ENCODE measurements around the gene ESR2. TPM values are rescaled to one million over a fixed set of nuclear protein-coding genes. Genes with fewer than 3 reads are reported as not detected.
"Not testable (repeated sequence)": the region's sequence is repeated elsewhere in the genome, so short reads cannot be mapped to it uniquely, and the experiment has no call there.

The ESR2 gene
- total RNA-seq, 8 experiments from 2014 or later: 0.31 to 2.1 (median 1.3) TPM

- WGBS, 10 experiments: 67 to 100% (median 89%) methylated on average over 1 to 2 of the region's 2 CpGs; no CpG with 5 or more reads in 3 of the 10 experiments
- Histone ChIP-seq H3K27ac (no peak overlapping the region), H3K4me1 (replicated peaks in 1 of 2) (peaks cover 0 to 4% of the 10 kb centered on the region in 2 donors), H3K4me3 (no peak overlapping the region)
- in situ Hi-C loops (cut with MboI; ENCODE audit: low pct_unique_long_range_greater_than_20kb in 2 of 9, low sequenced_read_pairs in 9 of 9, unreplicated experiment in 9 of 9): no loop called here
- ATAC-seq (replicated peaks in 6 of 8): peak in 4 of 8 experiments; percentile 36 to 88 (median 80)
Observed at GRCh38 chr14:64125270-64125669, 168.9 kb downstream of the ESR2 start.

- WGBS, 10 experiments: 75 to 100% (median 97%) methylated on average over 1 to 4 of the region's 5 CpGs; no CpG with 5 or more reads in 3 of the 10 experiments
- in situ Hi-C loops (cut with MboI; ENCODE audit: low pct_unique_long_range_greater_than_20kb in 2 of 9, low sequenced_read_pairs in 9 of 9, unreplicated experiment in 9 of 9): no loop called here
- ATAC-seq (replicated peaks in 6 of 8): no peak
- Histone ChIP-seq H3K4me3 (no peak overlapping the region), H3K27ac (no peak overlapping the region), H3K4me1 (replicated peaks in 1 of 2) (peaks cover 0 to 4% of the 10 kb centered on the region in 2 donors)
Observed at GRCh38 chr14:64123241-64123822, 170.8 kb downstream of the ESR2 start.

- in situ Hi-C loops (cut with MboI; ENCODE audit: low pct_unique_long_range_greater_than_20kb in 2 of 9, low sequenced_read_pairs in 9 of 9, unreplicated experiment in 9 of 9): no loop called here
- H3K4me1 ChIP-seq (replicated peaks in 1 of 2): peaks cover 0 to 1% of the 10 kb centered on the region in 2 donors
- H3K4me3 ChIP-seq: no peak overlapping the region
- no peak overlapping the region for H3K27ac ChIP-seq
- ATAC-seq (replicated peaks in 6 of 8): peak in 1 of 8 experiments; percentile 67
Observed at GRCh38 chr14:64119980-64120379, 174.2 kb downstream of the ESR2 start.

GRCh38 chr14:64119500-64119899 is 174.7 kb downstream of the ESR2 start:
- H3K27ac ChIP-seq: no peak overlapping the region
- H3K4me1 ChIP-seq (replicated peaks in 1 of 2): peaks cover 0 to under 1% of the 10 kb centered on the region in 2 donors
- 83 to 100% (median 100%) methylated on average over 1 to 2 of the region's 2 CpGs; no CpG with 5 or more reads in 1 of the 10 experiments for WGBS, 10 experiments
- in situ Hi-C loops (cut with MboI; ENCODE audit: low pct_unique_long_range_greater_than_20kb in 2 of 9, low sequenced_read_pairs in 9 of 9, unreplicated experiment in 9 of 9): no loop called here
- H3K4me3 ChIP-seq: no peak overlapping the region
- ATAC-seq (replicated peaks in 6 of 8): peak in 1 of 8 experiments; percentile 8

GRCh38 chr14:64118892-64119291 is 175.3 kb downstream of the ESR2 start:
- H3K4me3 ChIP-seq: no peak overlapping the region
- H3K4me1 ChIP-seq (replicated peaks in 1 of 2): peaks cover 0 to 6% of the 10 kb centered on the region in 2 donors
- H3K27ac ChIP-seq: no peak overlapping the region
- in situ Hi-C loops (cut with MboI; ENCODE audit: low pct_unique_long_range_greater_than_20kb in 2 of 9, low sequenced_read_pairs in 9 of 9, unreplicated experiment in 9 of 9): no loop called here
- ATAC-seq (replicated peaks in 6 of 8): no peak
- WGBS, 10 experiments: 90 to 100% (median 100%) methylated on average over 1 to 2 of the region's 2 CpGs; no CpG with 5 or more reads in 4 of the 10 experiments

- in situ Hi-C loops (cut with MboI; ENCODE audit: low pct_unique_long_range_greater_than_20kb in 2 of 9, low sequenced_read_pairs in 9 of 9, unreplicated experiment in 9 of 9); ATAC-seq (replicated peaks in 6 of 8); H3K4me1 ChIP-seq (replicated peaks in 1 of 2); H3K4me3 ChIP-seq; H3K27ac ChIP-seq: not testable (repeated sequence)
- WGBS, 10 experiments: 76 to 100% (median 96%) methylated on average over 1 to 6 of the region's 7 CpGs; no CpG with 5 or more reads in 4 of the 10 experiments
Observed at GRCh38 chr14:64118403-64118742, 175.8 kb downstream of the ESR2 start.

GRCh38 chr14:64117671-64118402 is 176.3 kb downstream of the ESR2 start:
- WGBS, 10 experiments: 35 to 100% (median 91%) methylated on average over 2 to 11 of the region's 11 CpGs; no CpG with 5 or more reads in 1 of the 10 experiments
- in situ Hi-C loops (cut with MboI; ENCODE audit: low pct_unique_long_range_greater_than_20kb in 2 of 9, low sequenced_read_pairs in 9 of 9, unreplicated experiment in 9 of 9): no loop called here
- Histone ChIP-seq H3K4me1 (replicated peaks in 1 of 2) (peaks cover 0 to 6% of the 10 kb centered on the region in 2 donors), H3K27ac (no peak overlapping the region), H3K4me3 (no peak overlapping the region)
- peak in 2 of 8 experiments; percentile 34 to 59 for ATAC-seq (replicated peaks in 6 of 8)

- peaks cover 0 to 6% of the 10 kb centered on the region in 2 donors for H3K4me1 ChIP-seq (replicated peaks in 1 of 2)
- in situ Hi-C loops (cut with MboI; ENCODE audit: low pct_unique_long_range_greater_than_20kb in 2 of 9, low sequenced_read_pairs in 9 of 9, unreplicated experiment in 9 of 9): no loop called here
- peak in 3 of 8 experiments; percentile 20 to 77 (median 21) for ATAC-seq (replicated peaks in 6 of 8)
- H3K27ac ChIP-seq: no peak overlapping the region
- WGBS, 10 experiments: 13 to 100% (median 65%) methylated on average over 1 to 5 of the region's 6 CpGs; no CpG with 5 or more reads in 4 of the 10 experiments
- no peak overlapping the region for H3K4me3 ChIP-seq
Observed at GRCh38 chr14:64115401-64115800, 178.8 kb downstream of the ESR2 start.

- Histone ChIP-seq H3K4me3 (no peak overlapping the region), H3K4me1 (replicated peaks in 1 of 2) (peaks cover 0 to 6% of the 10 kb centered on the region in 2 donors), H3K27ac (peak overlapping the region in 1 of 2 donors; percentile 49)
- 71 to 100% (median 89%) methylated on average over 1 to 3 of the region's 7 CpGs; no CpG with 5 or more reads in 2 of the 10 experiments for WGBS, 10 experiments
- peak in 1 of 8 experiments; percentile 23 for ATAC-seq (replicated peaks in 6 of 8)
- in situ Hi-C loops (cut with MboI; ENCODE audit: low pct_unique_long_range_greater_than_20kb in 2 of 9, low sequenced_read_pairs in 9 of 9, unreplicated experiment in 9 of 9): no loop called here
Observed at GRCh38 chr14:64114796-64115195, 179.4 kb downstream of the ESR2 start.

GRCh38 chr14:64114166-64114565 is 180.0 kb downstream of the ESR2 start:
- Histone ChIP-seq H3K27ac (peak overlapping the region in 1 of 2 donors; percentile 49), H3K4me3 (no peak overlapping the region), H3K4me1 (replicated peaks in 1 of 2) (peaks cover 0 to 6% of the 10 kb centered on the region in 2 donors)
- WGBS, 10 experiments: 47 to 83% (median 54%) methylated on average over 2 to 8 of the region's 9 CpGs; no CpG with 5 or more reads in 4 of the 10 experiments
- in situ Hi-C loops (cut with MboI; ENCODE audit: low pct_unique_long_range_greater_than_20kb in 2 of 9, low sequenced_read_pairs in 9 of 9, unreplicated experiment in 9 of 9): no loop called here
- peak in 7 of 8 experiments; percentile 25 to 92 (median 82) for ATAC-seq (replicated peaks in 6 of 8)

GRCh38 chr14:64112867-64113678 is 181.1 kb downstream of the ESR2 start:
- ATAC-seq (replicated peaks in 6 of 8): no peak
- Histone ChIP-seq H3K4me1 (replicated peaks in 1 of 2) (peaks cover 0 to 6% of the 10 kb centered on the region in 2 donors), H3K27ac (no peak overlapping the region), H3K4me3 (no peak overlapping the region)
- in situ Hi-C loops (cut with MboI; ENCODE audit: low pct_unique_long_range_greater_than_20kb in 2 of 9, low sequenced_read_pairs in 9 of 9, unreplicated experiment in 9 of 9): no loop called here
- 84 to 100% (median 93%) methylated on average over 1 to 15 of the region's 17 CpGs for WGBS, 10 experiments

- H3K4me1 ChIP-seq (replicated peaks in 1 of 2): peaks cover 0 to 6% of the 10 kb centered on the region in 2 donors
- 83 to 100% (median 100%) methylated on average over 1 of the region's 1 CpG; no CpG with 5 or more reads in 3 of the 10 experiments for WGBS, 10 experiments
- H3K27ac ChIP-seq: no peak overlapping the region
- ATAC-seq (replicated peaks in 6 of 8): no peak
- in situ Hi-C loops (cut with MboI; ENCODE audit: low pct_unique_long_range_greater_than_20kb in 2 of 9, low sequenced_read_pairs in 9 of 9, unreplicated experiment in 9 of 9): no loop called here
- H3K4me3 ChIP-seq: no peak overlapping the region
Observed at GRCh38 chr14:64110802-64111201, 183.4 kb downstream of the ESR2 start.
